Tongue (tissue), 2 donors: ENCODE results near the gene FRMD4A. TPM values are rescaled to one million over a fixed set of nuclear protein-coding genes. Genes with fewer than 3 reads are reported as not detected.

ENCODE experiments used
- DNase-seq: peaks from one replicate; pipeline ENCODE4 v3.0.0-alpha.2; 2015
- total RNA-seq: library from RNA; depleted of rRNA; stranded (reverse); fragments of >200 nt; gene quantifications from one replicate; pipeline ENCODE4 v1.2.3, GENCODE V29; 2014

The FRMD4A gene
- total RNA-seq, 1 donor from 2014 or later, result 29.5 TPM

DNA sequence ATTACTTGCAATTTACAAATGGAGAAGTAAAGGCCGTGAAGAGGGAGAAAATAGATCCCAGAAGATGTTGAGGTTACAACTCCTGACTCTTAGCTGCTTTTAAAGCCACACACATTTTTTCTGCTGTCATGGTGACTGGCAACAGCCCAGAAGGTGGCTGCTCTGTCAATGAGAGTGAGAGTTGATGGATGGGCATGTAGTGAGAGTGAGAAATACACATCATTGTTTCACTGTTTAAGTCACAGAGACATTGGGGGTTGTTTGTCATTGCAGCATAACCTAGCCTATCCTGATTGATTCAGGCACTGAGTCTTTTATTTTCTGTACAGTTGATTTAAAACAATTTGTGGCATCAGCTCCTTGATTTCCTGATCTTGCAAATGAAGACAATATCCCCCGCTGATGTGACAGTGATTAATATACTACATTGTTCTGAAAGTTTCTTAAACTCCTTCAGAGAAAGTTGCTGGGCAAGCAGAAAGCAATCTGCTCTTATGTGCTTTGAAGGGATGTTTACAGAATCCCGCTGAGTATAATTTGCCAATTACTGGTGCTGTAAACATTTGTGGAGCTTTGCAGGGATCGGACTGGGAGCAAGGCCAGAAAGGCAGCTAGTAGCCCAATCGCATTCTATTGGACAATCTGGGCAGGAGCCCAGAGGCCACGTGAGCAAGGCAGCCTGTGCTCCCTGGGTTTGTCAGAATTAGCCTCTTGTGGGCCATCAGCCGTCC, 514.4 kb downstream of the FRMD4A start:
- DNase-seq, result peak; percentile 46

DNA sequence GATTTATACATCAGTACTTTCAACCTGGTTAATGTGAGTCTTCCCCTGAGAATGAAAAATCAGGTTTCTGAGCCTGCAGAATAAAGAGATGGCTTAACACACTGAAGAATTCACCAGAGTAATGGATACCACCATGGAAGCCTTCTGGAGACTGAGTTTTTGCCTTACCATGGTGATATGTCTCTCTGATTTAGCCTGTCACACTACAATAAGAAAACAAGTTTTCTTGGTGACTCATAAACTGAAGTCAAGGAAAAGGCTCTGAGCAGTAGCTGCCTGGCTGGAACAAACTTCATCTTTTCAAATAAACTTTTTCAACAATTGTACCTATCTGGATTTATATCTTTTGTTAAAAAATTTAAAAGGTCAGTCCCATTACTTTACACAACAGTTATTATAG, 515.0 kb downstream of the FRMD4A start:
- DNase-seq, result no peak

DNA sequence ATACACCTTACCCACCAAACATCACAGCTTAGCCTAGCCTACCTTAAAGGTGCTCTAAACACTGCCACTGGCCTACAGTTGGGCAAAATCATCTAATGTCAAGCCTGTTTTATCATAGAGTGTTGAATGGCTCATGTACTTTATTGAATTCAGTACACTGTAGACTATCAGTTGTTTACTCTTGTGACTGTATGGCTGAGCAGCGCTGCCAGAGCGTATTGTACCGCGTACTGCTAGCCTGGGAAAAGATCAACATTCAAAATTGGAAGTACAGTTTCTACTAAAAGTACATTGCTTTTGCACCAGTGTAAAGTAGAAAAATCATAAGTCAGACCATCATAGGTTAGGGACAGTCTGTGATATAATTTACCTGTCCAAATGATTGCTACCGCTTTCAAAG, 517.2 kb downstream of the FRMD4A start:
- DNase-seq, result no peak

DNA sequence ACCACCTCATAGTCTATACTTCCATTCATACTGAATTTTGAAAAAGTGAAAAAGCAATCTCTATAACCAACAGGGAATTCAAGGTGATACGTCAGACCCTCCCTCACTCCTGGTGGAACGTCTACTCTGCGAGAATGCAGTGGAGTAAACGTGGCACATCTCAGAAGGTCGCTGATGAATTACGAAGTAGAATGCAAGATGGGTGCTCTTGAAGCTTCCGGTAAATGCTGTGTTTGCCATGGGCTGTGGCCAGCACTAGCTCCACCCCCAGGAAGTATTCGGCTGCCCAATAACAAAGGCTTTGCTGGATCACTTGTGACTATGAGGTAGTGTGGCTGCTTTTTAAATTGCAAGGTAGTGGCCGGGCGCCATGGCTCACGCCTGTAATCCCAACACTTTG, 517.9 kb downstream of the FRMD4A start:
- DNase-seq, result no peak

DNA sequence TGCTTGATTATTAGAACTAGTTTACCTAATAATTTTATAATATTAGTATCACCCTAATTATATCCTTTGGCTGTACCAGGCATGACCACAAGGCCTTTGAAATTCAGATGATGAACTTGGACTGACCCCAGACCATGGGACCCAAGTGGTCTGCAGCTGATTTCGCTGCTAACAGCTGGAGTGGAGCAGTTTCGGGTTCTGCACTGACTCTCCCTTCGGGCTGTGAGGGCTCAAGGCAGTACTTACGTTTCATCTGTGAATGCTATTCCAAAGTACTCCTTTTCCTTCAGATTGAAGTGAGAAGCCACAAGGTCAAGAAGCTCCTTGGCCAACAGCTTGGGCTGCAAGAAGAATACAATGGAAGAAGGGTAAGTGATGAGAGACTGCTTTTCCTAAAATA, 520.2 kb downstream of the FRMD4A start:
- DNase-seq, result peak; percentile 55

DNA sequence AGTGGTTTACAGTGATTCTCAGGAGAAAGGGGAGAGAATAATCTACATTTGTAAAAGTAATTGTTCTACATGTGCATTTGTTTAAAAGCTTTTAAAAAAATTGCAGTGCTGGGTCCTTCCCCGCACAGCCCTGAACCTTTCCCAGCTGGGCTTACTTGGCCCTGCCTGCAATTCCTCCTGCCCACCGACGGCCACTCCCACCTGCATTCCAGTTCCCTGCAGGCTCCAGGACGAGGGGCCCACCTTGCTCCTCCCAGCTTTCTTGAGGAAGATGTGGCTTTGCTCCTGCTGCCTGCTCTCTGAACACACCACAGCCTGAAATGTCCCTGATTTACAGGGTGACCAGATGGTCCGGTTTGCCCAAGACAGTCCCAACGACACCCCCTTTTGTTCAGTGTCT, 521.3 kb downstream of the FRMD4A start:
- no peak for DNase-seq

DNA sequence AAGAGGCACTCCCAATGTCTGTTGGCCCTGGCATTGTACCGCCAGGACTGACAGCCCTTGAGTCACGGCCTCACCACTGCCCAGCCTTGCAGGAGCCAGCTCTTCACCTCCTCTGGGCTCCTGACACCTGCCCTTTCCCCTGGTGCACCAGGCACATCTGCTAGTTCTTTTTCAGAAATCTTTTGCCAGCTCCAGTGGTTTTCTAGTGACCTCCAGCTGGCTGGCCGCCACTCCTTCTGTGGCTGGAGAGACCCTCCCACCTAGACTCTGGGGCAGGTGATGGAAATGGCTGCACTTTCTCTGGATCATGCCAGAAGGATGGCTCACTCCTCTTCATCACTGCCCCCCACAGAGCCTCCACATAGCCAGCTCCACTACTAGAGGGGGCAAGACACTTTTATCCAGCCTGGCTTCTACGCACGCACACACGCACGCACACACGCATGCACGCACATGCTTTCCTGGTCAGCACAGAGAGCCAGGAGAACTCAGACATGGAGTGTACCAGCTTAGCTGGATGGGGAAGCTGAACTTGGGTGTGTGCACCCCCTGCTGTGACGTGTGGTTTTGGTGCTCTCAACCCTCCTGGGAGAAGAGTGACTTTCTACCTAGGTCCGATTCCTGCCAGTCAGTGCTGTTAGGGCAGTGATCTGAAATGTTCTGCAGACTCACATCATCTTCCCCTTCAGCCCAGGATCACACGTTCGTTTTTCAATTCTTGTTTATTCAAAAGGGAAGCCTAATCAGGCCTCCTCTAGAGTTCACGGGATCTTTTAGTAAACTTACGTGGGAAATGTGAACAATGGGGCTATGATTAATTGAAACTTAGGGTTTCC, 522.0 kb downstream of the FRMD4A start:
- no peak for DNase-seq

DNA sequence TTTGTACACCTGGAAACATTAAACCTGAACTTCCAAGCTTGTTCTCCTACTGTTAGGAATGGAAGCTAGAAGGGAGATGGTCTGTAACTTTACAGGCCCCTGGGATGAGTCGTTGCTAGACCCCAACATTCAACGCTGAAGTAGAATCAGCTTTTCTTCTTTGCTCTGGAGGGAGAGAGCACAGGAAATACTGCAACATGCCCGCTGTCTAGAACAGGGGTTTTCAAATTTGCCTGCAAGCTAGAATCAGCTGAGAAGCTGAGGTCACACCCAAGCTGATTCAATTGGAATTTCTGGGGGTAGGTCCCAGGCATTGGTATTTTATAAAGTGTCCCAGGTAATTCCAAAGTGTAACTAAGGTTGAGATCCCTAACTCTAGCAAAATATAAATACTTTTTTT, 524.3 kb downstream of the FRMD4A start:
- DNase-seq, result no peak

DNA sequence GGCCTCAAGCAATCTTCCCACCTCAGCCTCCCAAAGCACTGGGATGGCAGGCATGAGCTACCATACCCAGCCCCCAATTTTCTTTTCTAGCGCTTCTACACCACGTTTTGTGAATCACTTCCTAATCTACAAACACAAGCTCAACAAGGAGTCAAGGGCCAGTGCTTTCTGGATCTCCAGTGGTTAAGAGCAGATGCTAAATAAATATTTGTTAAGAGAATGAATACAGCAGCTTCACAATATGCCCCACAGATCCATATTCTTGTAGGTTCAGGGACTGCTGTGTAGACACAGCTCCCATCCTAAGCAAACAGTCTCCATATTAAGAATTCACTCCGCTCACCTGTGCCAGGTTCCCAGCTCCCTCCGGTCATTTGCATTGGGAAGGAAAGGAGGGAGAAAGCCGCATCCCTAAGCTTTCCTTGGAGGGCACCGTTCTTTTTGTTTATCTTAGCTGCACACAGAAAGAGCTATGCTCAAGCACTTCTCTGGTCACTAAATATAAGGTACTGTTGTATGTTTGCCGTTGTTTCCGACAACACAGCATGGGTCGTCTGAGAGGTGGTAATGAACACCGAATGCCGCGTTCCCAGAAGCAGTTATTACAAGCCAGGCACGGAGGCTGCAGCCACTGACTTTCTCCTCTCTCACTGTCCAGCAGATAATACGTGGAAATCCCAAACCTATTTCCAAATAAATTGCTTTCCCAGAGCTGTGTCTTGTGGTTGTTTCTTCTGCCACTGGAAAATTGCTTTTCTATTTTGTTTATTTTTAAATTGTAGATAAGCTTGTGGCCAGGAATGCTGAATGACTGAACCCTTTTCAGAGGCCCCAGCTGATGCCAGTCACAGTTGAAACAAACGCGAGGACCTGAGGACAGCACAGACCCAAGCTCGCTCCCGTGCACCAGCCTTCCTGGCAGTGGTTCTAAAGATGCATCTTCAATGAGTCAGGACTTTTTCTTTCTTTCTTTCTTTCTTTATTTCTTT, 526.9 kb downstream of the FRMD4A start:
- DNase-seq, result no peak

DNA sequence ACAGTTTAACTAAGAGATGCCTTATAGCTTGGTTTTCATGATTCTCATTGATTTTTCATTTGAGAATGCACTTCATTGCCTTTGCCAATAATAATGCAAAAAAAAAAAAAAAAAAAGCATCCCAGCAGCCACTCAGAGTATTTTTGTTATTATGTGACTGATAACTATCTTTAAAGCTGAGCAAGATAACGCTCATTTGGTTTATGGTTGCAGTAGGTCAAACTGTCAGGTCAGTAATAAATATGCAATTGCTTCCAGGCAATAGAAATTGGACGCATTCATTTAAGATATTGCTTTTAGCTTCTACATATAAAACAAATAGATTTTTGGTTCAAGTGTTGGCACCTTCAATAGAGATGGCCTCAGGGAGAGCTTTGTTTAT, 528.8 kb downstream of the FRMD4A start:
- DNase-seq, result no peak

DNA sequence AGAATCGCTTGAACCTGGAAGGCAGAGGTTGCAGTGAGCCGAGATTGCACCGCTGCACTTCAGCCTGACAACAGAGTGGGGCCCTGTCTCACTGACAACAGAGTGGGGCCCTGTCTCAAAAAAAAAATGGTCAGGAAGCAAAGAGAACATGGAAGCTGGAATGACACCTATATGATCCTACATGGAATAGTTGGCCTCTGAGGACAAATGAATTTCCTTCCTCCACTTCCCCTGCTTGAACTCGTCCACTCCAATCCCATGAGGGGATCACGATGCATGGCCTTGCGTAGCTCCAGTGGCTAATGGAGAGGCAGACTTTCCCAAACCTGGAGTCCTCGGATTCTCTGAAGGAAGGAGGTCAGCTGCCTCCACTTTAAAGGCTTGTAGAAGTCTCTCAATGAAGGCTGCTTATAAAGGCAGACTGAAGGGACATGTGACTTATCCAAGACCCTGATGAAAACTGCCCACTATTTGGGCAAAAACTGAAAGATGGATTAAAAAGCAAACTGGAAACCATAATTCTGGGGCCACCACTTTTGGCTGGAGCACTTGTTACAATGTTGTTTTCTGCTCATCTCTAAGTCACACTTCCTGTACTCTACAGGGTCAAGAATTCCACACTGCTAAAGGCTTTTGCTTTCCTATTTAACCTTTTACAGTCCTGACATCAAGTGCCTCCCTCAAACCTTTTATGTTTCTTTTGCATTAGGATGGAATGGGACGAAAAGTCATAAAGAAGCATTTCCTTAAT, 529.4 kb downstream of the FRMD4A start:
- no peak for DNase-seq

DNA sequence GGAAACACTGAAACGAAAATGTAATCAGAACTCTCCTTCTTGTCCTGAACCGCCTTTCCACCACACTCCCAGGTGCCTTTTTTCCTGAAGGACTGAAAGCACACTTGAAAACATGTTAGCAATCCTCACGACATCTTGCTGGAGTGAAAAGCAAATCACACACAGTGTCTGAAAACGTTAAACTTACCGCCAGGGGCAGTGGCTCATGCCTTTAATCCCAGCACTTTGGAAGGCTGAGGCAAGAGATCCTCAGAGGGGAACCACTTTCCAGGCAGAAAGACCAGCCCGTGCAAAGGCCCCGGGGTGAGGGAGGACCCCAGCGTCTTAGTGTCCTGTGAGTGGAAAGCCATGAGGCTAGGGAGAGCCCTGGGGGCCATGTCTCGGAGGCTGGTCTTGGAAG, 533.6 kb downstream of the FRMD4A start:
- no peak for DNase-seq

DNA sequence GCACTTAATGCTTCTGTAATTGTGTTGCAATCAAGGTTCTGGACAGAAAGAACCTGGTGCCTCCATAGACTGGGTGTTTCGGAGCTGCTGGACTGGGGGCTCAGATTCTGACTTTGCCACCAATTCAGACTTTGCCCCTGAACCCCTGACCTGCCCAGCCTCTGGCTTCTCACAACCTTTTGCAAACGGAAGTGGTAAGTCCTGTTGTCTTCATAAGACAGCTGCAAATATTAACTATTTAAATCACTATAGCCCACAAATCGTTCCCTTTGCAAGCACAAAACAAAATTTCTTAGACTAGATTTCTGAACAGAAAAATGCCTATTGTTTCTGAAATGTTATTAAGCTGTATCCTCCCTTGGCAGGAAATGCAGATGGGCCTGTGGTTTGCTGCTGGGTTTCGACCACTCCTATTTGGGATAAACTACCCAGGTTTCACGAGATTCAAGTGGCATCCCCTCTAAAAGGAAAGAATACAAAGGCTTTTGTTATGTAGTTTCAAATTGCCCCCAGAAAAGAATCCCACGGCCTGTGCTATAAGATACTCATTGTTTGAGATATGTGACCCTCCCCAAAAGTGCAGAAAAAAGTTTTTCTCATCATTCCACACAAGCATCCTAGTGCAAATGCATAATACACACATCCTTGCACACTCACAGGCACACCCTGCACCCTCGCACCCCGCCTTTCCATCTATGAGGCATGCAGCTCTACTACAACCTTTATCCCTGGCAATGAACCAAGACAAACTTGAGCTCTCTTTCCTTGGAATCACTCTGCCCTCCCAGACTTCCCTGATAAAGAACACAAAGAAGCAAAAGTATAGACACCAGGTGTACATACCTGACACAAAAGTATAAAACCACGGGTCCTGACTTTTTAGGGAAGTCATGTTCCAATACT, 534.8 kb downstream of the FRMD4A start:
- no peak for DNase-seq

DNA sequence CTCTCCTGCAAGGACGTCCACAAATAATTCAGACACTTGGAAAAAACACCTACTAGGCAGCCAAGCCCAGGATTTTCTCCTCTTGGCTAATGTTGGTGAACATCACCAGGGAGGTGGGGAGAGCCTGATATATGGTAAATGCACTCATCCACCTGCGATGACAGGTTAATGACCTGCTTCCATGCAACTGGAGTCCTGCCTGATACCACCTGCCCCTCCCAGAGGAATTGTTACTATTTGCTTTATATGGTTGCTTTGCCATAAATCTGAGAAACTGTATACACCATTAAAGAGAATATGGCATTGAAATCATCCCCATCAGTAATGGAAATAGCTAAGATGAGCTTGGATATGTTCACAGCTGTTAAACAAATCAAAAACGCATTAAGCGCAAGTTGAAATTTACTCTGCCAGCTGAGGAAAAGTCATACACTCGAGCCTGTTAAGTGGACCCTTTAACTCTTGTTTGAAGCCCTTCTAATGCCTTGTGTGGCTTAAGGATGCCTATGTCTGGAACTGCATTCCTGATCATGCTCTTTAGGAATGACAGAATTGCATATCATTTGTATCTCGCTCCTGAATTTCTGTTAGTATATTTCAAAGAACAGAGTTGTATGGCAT, 535.6 kb downstream of the FRMD4A start:
- DNase-seq, result peak; percentile 64

DNA sequence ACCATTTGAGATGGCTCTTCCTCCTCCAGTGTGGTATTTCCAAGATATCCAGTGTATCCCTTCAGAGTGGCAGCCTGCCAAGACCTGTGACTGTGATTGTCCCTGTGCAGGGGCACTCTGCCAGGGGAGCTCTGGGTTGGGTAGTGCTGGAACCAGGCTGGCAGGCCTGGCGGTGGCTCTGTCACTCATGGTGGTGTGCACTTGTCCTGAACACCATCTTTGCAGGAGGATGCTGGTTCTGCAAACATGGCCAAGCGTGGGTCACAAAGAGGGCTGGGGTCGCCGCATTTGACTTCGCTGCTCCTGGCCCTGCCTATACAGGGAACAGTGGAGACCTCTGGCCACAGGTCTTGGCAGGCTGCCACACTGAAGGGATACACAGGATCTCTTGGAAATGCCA, 538.7 kb downstream of the FRMD4A start:
- peak; percentile 70 for DNase-seq

DNA sequence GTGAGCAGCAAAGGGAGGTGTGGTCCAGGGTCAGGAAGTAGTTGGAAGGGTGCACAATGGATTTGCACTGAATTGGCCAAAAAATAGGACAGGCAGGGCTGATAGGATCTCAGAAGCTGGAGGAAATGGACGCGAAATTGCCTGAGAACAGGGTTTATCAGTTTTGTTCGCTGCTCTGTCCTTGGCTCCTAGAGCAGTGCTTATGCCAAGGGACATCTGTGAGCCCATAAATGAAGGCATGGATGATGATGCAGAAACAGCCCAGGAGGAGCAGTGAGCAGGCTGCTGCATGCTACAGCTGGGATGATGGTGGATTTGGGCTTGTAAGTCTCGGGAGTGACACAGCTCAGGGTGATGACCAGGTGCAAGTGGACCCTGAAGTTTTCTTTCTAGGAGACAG, 539.2 kb downstream of the FRMD4A start:
- DNase-seq, result no peak

DNA sequence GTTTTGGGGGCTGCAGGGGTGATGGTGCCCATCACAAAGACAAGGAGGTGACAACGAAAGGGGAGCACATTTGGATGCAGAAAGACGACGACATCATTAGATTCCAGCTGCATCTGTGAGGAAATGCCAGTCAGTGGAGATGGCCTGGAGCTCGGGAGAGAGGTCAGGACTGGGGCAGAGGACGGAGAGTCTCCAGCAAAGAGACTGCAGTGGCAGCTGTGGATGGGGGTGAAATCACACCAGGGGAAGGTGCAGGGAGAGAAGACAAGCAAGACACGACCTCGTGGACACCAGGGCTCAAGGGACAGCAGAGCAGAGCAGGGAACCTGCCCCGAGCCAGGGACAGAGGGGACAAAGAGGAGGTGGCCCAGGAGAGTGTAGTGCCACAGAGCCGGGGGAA, 540.5 kb downstream of the FRMD4A start:
- DNase-seq, result no peak

DNA sequence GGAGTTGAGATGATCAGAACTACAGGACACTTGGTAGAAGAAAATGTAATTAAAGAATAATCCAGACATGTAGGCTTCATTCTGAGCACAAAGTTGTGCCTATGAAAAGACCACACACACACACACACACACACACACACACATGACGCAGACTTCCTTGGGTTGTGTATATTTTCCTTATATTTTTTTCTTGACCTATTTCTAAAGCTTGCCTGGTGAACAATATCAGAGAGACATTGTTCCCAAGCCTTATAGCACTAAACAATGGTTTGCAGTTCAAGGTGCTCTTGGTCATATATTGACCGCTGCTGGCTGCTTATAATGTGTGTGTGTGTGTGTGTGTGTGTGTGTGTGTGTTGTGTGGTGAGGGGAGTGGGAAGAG, 541.3 kb downstream of the FRMD4A start:
- DNase-seq, result no peak

DNA sequence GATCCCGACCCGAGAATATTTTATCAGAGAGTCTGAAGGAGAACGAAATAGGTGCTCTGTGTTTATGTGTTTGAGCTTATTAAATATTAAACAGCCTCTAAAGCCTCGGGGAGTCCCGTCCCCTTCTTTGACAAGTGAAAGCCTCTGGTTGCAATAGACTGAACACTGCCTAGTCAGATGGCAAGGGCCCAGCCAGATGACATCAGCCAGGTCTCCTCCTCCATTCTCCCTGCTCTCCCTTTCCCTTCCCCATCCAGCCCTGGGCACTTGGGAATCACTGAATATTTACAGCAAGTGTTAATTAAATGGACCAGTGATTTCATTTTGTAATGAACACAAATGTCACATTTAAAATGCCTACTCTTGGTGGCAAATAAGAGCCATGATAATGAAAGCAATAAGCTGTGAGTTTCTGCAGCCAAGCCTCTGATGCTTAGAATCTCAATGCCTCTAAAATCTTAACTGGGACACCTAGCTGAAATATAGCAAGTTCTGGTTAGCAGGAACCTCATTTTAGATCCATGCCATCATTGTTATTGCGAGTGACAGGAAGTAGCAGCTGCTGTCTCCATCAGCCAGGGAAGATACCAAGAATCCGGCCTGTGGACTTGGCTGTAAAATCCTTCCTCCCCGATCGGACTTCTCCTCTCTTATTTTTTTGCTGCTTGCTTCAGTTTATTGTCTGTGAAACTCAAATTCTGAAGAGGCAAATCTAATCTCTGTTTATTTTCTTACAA, 541.8 kb downstream of the FRMD4A start:
- peak; percentile 82 for DNase-seq

DNA sequence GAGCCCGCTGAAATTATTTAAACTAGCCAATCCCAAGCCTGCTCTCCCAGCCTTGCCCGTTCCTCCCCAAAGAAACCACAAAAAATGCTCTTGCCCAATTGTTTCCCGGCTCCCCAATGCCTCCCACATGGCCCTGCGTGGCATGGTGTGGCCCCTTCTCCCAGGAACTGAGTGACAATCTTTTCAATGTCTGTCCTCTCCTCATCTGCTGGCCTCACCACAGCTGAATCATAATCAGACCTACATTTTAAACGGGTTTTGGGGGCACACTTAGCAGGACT, 542.5 kb downstream of the FRMD4A start:
- no peak for DNase-seq
